Activated naive CD4-positive, alpha-beta T cell treated with anti-CD3 and anti-CD28 coated beads, Interleukin-2, amount 50 U/mL, for 72 hours (primary cell): ENCODE data around the gene RGS19. TPM values are rescaled to one million over a fixed set of nuclear protein-coding genes. Genes with fewer than 3 reads are reported as not detected.

ENCODE experiments used
- ATAC-seq, 2 donors: fragments of 150-1000 bp; cut with Tn5 transposase; 2 replicates each; pipeline ENCODE4 v1.10.0; 2021; ENCODE audit warnings: mild to moderate bottlenecking in 2 of 2, moderate library complexity in 2 of 2
- DNase-seq, 2 donors: peaks; one replicate each; pipeline ENCODE4 v3.0.0; 2021 to 2022; ENCODE audit warnings: low spot score in 2 of 2
- H3K27ac Mint-ChIP-seq, 2 donors: one replicate each; pipeline ENCODE4 v1.8.0; 2022; ENCODE audit warnings: mild to moderate bottlenecking in 2 of 2, mixed read lengths in 2 of 2
- H3K36me3 Mint-ChIP-seq, 2 donors: one replicate each; pipeline ENCODE4 v1.8.0; 2022; ENCODE audit warnings: mixed read lengths in 2 of 2
- H3K9me3 Mint-ChIP-seq, 2 donors: one replicate each; pipeline ENCODE4 v1.8.0; 2022; ENCODE audit warnings: mixed read lengths in 2 of 2
- total RNA-seq, 2 donors: library from RNA; stranded (reverse); gene quantifications; one replicate each; pipeline ENCODE4 v1.2.3, GENCODE V29; 2022

Gene RGS19
- total RNA-seq, 2 donors from 2014 or later = 21.5 to 47.8 TPM

DNA sequence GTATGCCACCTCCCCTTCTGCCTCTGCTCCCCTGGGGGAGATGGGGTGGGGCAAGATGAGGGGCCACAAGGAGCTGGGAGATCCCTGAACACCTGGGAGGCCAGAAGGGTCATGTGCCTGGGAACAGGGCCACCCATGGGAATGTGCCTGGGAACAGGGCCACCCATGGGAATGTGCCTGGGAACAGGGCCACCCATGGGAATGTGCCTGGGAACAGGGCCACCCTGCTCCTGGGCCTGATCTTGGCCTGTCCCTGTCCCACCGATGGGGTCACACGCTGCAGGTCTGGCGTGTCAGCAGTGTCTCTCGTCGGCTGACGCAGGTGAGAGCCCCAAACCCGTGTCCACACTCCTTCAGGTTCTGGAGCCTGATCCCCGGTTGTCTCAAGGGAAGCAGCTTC lies 4.4 kb downstream of the RGS19 start:
- Mint-ChIP-seq H3K36me3 (peaks cover 5 to 7% of the 10 kb centered on the region in 2 donors), H3K27ac (no peak overlapping the region), H3K9me3 (no peaks in the 10 kb centered on the region)
- ATAC-seq (no peak), DNase-seq (no peak)

DNA sequence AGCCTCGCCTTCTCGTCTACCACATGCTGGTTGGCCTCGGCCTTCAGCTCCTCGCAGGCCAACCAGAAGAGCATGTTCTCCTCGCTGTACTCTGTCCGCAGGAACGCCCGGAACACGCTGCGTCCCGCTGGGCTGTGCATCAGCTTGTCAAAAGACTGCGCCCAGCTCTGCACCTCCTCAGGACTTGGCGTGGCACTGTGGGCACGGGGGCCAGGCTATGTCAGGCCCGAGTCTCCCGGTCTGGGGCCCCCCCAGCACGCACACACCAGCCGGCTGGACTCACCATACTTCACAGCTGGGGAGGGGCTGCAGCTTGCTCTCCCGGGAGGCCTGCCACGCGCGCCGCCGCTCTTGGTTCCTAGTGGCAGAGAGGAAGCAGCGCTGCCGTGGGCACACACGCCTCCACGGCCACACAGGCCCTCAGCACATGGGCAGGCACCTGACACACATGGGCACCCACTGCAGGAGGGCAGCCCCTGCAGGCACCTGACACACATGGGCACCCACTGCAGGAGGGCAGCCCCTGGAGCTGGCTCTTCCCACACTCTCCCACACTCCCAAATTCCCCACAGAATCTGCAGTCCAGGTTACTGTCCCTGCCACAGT lies 5.0 kb downstream of the RGS19 start:
- H3K27ac Mint-ChIP-seq = peak overlapping the region in 1 of 2 donors; percentile 23
- H3K9me3 Mint-ChIP-seq = no peaks in the 10 kb centered on the region
- ATAC-seq (no peak), DNase-seq (no peak)
- H3K36me3 Mint-ChIP-seq = peaks cover 4 to 7% of the 10 kb centered on the region in 2 donors

DNA sequence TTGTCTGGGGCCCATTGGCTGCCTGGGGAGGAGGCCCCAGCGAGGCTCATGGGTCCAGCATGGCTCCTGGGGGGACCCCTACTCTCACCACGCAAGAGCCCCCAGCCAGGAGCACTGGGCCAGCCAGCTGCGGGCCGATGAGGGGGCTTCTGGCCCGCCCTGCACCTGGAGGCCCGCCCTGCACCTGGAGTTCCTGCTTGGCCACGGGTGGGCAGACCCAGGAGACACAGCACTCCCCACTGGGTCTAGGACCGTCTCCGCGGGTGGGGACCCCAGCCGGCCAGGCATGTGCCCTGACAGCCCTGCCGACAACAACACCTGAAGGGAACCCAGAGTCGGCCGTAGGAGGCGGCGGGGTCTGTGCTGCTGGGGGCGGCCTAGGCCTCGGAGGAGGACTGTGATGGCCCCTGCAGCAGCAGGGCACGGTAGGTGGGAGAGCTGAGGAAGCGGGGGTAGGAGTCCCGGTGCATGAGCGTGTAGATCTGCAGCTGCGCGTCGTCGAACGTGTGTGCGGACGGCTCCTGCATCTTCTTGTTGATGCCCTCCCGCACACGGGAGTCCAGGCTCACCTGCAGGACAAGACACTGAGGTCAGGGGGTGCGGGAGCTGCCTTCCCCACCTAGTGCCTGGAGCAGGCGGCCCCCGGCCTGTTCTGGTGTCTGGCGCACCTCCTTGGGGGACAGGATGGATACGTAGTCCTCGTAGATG lies 5.7 kb downstream of the RGS19 start:
- Mint-ChIP-seq H3K27ac (peak overlapping the region in 1 of 2 donors; percentile 23), H3K36me3 (no peaks in the 10 kb centered on the region), H3K9me3 (no peaks in the 10 kb centered on the region)
- DNase-seq (no peak), ATAC-seq (no peak)

DNA sequence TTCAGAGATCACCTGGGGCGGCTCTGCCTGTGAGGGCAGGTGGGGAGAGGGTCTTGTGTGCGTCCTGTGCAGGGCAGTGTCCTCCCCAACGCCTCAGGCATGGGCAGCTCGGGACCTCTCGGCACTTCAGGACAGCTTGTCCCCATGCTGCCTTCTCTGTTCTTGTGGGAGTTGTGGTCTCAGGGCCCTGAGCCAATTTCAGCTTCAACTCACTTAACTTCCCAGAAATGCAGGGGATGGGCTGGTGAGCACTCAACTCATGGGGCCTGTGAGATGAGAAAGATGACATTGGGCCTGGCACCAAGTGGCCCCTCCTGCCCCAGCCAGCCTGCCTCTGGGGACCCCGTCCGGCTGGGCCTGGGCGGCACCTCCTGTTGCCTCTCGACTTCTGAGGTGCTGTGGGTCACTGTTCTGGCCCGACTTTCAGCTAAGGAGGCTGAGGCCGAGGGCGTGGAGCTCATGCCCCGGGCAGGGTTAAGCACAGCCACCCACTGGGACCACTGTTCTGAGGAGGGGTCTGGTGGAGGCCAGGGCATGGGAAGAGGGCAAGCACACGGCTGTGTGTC lies 6.7 kb downstream of the RGS19 start:
- DNase-seq = no peak
- ATAC-seq = no peak
- Mint-ChIP-seq H3K36me3 (no peaks in the 10 kb centered on the region), H3K9me3 (no peaks in the 10 kb centered on the region), H3K27ac (peak overlapping the region in 1 of 2 donors; percentile 83)

DNA sequence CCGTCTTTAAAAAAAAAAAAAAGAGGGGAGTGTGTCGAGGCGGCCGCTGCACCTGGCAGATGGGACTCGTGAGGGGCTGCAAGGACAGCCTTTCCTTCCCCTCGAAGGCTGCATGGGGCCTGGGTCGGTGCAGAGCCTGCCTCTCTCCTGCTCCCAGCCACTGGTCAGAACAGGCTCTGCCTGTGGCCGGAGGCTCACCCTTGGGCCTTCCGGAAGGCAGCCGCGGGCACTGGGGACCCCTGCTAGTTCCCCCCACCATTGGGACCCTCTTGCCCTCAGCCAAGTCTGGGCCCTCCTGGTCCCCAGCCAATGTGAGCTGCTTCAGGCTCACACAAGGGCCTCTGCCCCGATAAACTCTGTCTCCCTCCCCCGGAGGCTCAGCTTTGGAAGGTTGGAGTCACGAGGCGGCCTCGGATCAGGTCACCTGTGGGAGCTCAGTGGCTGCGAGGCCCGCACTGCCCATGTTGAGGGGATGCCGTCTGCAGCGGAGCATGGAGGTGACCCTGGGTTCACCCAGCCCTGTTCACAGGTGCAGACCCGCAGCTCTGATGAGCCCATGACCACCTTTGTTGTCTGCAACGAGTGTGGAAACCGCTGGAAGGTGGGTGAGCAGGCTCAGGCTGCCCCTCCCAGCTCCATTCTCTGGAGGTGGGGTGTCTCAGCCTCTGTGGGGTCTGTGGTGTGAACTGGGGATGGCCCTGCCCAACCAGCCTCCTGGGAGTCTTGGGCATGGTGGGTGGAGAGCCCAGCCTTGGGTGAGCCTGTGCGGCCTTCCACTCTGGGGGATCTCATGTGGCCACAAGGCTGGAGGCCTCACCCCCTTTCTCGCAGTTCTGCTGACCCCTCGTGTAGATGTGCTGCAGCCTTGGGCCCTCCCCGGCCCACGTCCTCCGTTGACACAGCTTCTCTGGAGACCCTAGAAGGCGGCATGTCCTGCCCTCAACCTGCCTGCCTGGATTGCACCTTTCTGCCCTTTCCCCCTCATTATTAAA lies 7.7 kb downstream of the RGS19 start:
- Mint-ChIP-seq H3K9me3 (no peaks in the 10 kb centered on the region), H3K27ac (peak overlapping the region; percentile 29 to 83), H3K36me3 (no peaks in the 10 kb centered on the region)
- DNase-seq (no peak), ATAC-seq (no peak)

DNA sequence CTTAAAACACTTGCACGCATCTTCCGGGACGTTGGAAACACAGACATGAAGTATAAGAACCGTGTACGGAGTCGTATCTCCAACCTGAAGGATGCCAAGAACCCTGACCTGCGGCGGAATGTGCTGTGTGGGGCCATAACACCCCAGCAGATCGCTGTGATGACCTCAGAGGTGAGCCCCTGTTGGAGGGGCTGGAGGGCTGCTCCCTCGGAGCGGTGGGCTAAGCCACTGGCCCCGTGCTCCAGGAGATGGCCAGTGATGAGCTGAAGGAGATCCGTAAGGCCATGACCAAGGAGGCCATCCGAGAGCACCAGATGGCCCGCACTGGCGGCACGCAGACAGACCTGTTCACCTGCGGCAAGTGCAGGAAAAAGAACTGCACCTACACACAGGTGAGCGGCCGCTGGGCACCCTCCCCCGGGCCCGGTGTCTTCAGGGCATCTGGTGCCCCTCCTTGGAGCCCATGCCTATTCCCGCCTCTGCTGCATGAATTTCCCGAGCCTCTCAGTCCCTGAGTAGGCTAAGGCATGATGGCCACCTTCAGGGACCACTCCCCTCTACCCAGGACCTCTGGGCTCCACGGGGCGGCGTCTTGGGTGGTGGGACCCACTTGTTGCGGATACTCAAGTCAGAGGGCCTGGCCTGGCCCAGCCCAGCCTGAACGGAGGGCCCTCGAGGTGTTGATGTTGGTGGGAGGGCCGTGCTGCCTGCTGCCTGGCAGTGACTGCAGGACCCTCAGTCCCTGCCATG lies 8.9 kb downstream of the RGS19 start:
- DNase-seq (no peak), ATAC-seq (no peak)
- no peaks in the 10 kb centered on the region for H3K36me3 Mint-ChIP-seq
- H3K9me3 Mint-ChIP-seq = no peaks in the 10 kb centered on the region
- H3K27ac Mint-ChIP-seq = peak overlapping the region in 1 of 2 donors; percentile 83

DNA sequence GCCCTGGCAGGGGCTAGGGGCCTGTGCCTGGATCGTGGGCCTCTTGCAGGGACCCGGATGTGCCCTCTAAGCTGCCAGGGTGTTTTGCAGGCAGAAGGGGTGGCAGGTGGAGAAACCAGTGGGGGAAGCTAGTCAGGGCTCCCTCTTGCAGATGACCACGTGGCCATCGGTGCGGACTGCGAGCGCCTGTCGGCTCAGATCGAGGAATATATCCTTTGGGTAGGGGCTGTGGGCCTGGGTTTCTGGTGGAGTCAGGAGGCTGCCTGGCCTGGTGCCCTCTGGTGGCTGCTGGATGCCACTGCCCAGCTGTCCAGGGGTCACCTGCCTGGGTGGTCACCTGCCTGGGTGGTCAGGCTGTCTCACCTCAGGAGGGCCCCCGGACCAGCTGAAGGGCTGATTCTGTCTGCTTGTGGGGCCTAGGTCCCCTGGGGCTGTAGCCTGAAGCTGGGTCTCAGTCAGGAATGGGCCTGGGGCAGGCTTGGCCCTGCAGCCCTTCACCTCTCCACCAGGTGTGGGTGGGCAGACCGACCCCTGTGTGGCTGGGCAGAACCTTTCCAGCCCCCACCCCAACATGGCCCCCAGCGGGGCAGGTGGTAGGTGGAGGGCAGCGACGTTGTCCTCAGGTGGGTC lies 9.6 kb downstream of the RGS19 start:
- DNase-seq (no peak), ATAC-seq (no peak)
- Mint-ChIP-seq H3K9me3 (no peaks in the 10 kb centered on the region), H3K36me3 (no peaks in the 10 kb centered on the region), H3K27ac (no peak overlapping the region)

DNA sequence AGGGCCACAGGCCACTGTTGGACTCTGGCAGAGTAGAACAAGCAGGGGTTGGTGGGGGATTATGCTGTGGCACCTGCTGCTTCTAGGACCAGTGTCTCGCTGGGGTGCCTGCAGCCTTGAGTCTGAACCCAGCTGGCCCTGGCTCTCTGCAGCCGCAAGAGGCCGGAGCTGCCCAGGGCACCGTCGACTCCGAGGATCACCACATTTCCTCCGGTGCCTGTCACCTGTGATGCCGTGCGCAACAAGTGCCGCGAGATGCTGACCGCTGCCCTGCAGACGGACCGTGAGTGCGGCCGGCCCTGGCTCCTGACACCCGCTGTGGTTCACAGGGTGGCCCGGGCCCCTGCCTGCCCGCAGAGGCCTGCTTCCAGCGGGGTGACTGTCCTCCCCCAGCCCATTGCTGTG lies 10.1 kb downstream of the RGS19 start:
- DNase-seq (no peak), ATAC-seq (no peak)
- Mint-ChIP-seq H3K27ac (no peak overlapping the region), H3K9me3 (no peaks in the 10 kb centered on the region), H3K36me3 (no peaks in the 10 kb centered on the region)

DNA sequence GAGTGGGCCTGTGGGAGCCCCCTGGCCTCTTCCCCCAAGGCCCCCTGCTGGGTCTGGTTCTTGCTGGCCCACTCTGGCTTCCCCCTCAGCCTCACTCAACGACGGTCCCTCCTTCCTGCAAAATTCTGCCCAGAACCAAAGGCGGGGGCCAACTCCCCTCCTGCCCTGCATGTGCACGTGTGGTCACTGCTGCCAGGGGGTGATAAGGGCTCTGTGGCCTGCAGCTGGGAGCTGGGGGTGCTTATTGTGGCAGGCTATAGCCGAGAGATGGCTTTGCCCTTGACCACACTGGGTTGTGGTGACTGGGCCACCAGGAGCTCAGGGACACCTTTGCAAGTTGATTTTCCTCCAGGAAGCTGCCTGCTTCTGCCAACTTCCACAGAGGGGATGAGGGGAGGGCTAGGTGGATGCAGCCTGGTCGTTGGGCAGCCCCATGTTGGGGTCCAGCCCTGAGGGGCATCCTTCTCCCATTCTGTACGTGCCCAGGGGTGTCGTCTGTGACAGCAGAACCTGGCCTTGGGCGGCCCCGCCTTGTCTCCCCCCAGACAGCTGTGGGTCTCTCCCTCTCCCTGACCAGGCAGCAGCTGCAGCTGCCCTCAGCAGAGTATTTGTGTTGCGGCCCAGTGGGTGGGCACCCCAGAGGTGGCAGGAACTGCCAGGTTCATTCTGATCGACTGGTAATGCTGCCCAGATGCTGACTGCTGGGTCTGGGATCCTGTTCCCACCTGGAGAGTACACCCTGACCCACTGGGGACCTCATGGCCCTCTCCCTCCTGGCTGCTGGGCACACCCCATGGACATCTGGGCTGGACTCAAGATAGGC lies 10.7 kb downstream of the RGS19 start:
- Mint-ChIP-seq H3K27ac (peak overlapping the region in 1 of 2 donors; percentile 44), H3K36me3 (no peaks in the 10 kb centered on the region), H3K9me3 (no peaks in the 10 kb centered on the region)
- ATAC-seq = no peak
- no peak for DNase-seq

DNA sequence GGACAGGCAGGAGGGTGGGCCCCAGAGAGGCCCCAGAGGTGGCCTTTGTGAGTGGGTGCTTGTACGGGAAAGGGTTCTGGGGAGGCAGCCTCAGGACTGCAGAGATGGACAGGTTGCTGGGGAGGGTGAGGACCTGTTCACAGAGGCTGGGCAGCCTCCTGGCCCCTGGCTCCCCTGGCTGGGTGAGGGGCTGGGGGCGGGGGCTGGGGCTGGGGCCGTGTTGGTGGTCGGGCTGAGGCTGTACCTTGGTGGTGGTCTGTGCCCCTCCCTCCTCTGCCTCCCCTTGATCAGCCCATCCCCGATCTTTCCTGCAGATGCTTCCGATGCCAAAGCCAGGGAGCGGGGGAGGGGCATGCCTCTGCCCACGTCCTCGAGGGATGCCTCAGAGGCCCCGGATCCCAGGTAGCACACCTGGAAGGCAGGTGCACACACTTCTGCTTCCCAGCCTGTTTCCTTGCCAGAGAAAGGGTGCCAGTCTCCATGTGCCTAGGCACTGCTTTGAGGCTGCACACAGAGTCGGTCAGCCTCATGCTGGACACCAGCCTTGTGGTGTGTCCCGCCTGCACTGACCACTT lies 11.5 kb downstream of the RGS19 start:
- ATAC-seq (no peak), DNase-seq (no peak)
- no peaks in the 10 kb centered on the region for H3K36me3 Mint-ChIP-seq
- H3K9me3 Mint-ChIP-seq = no peaks in the 10 kb centered on the region
- peak overlapping the region in 1 of 2 donors; percentile 82 for H3K27ac Mint-ChIP-seq

DNA sequence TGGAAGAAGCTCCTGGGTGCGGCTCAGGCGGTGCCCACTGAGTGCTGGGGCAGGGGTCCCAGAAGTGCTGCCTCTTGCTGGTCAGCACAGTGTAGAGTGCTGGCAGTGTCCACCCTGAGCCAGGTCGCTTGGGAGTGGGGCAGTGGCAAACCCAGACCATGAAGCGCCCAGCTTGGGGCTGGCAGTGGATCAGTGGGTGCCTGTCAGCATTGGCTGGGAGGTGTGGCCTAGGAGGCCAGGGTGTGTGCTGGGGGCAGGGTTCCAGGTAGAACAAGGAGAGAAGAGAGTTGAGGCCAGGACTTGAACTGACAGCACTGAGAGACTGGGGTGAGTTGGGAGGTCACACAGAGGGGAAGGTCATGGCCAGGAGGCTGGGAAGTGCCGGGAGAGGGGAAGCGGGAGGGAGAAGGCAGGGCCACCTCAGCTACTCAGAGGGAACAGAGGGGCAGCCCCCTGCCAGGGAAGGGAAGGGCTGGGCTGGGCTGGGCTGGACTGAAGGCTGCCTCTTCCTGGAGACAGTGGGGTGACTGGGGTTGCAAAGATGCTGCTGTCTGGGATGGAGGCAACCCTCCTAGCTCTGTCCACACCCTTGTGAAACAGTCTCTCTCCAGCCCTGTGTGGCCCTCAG lies 12.2 kb downstream of the RGS19 start:
- H3K36me3 Mint-ChIP-seq = no peaks in the 10 kb centered on the region
- no peak for ATAC-seq
- no peak for DNase-seq
- no peaks in the 10 kb centered on the region for H3K9me3 Mint-ChIP-seq
- H3K27ac Mint-ChIP-seq = peak overlapping the region; percentile 50 to 72

DNA sequence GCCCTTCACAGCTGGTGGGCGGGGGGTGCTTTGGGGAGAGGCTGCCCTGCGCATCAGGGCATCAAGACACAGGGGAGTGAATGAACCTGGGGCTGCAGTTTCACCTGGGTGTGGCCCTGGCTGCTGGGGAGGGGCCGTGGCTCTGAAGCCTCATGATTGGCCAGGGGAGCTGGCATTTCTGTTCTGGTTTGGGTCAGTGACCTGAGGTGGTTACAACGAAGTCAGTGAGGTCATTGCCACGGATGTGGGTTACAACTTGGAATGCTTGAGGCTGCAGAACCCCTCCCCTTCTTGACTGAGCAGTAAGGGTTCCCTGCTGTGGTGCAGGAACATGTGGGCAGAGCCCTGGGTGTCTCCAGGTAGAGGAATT lies 13.4 kb downstream of the RGS19 start:
- H3K36me3 Mint-ChIP-seq = no peaks in the 10 kb centered on the region
- DNase-seq (peak; percentile 64 to 81), ATAC-seq (peak; percentile 64 to 77)
- H3K27ac Mint-ChIP-seq = peak overlapping the region; percentile 73 to 87
- H3K9me3 Mint-ChIP-seq = no peaks in the 10 kb centered on the region

DNA sequence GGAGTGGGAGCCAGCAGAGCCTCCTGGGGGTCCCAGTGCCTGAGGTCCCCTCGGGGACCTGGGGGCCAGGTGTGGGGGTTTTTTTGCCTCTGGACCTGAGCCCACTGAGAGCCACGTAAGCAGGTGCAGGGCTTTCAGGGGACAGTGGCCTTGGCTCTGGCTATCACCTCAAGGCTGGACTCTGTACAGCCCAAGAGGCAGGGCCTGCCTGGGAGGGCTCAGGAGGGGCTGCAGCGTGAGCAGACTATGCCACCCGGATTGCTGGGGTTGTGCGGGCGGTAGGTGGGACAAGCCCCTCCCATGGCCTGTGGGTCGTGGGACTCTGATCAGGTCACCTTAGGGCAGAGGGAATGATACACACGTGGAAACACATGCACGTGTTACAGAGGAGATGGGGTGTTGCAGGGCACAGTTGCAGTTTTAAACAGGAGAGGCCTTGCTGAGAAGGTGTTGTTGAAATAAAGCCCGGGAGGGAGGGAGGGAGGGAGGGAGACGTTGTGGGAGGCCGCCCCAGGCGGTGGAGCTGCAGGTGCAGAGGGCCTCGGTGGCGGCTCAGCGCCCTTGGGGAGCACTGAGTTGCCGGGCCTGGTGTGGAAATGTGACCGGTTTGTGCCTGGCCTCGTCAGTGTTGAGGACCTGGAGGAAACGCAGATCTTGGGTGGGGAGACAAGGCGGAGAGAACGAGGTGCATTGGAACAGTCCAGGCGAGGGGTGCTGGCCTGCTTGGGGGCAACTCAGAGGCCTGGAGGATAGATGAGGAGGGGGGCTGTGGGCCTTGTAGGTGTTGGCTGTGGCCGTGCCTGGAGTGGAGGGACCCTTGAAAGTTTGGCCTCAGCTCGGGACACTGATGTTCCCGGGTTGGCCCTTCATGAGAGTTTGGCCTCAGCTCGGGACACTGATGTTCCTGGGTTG lies 14.0 kb downstream of the RGS19 start:
- DNase-seq = no peak
- H3K9me3 Mint-ChIP-seq = no peaks in the 10 kb centered on the region

More for the DNA sequence above, 14.0 kb downstream of the RGS19 start:
- ATAC-seq = no peak
- Mint-ChIP-seq H3K27ac (peak overlapping the region; percentile 73 to 87), H3K36me3 (no peaks in the 10 kb centered on the region)
